Endothelial cell (in vitro differentiated cells): Measurements from ENCODE around the gene HLCS. TPM values are rescaled to one million over a fixed set of nuclear protein-coding genes. Genes with fewer than 3 reads are reported as not detected.
"Not testable (repeated sequence)": the region's sequence is repeated elsewhere in the genome, so short reads cannot be mapped to it uniquely, and the experiment has no call there.

Experiments
- DNase-seq: peaks from one replicate; pipeline ENCODE4 v3.0.0; 2021; ENCODE audit warnings: low spot score
- H3K27ac Mint-ChIP-seq: one replicate; pipeline ENCODE4 v1.8.0; 2021; ENCODE audit warnings: mixed read lengths, inconsistent platforms; ENCODE audit not compliant: unreplicated experiment
- H3K27me3 Mint-ChIP-seq: one replicate; pipeline ENCODE4 v1.8.0; 2021; ENCODE audit warnings: mild to moderate bottlenecking, moderate library complexity, mixed read lengths, inconsistent platforms; ENCODE audit not compliant: unreplicated experiment
- H3K36me3 Mint-ChIP-seq: one replicate; pipeline ENCODE4 v1.8.0; 2021; ENCODE audit warnings: mild to moderate bottlenecking, low read depth, mixed read lengths, inconsistent platforms; ENCODE audit not compliant: unreplicated experiment
- H3K4me1 Mint-ChIP-seq: one replicate; pipeline ENCODE4 v1.8.0; 2021; ENCODE audit warnings: mild to moderate bottlenecking, mixed read lengths, inconsistent platforms; ENCODE audit not compliant: unreplicated experiment
- H3K4me3 Mint-ChIP-seq: one replicate; pipeline ENCODE4 v1.8.0; 2021; ENCODE audit warnings: mild to moderate bottlenecking, mixed read lengths, inconsistent platforms; ENCODE audit not compliant: unreplicated experiment
- H3K9me3 Mint-ChIP-seq: one replicate; pipeline ENCODE4 v1.8.0; 2021; ENCODE audit warnings: mixed read lengths, inconsistent platforms; ENCODE audit not compliant: unreplicated experiment
- total RNA-seq: library from RNA; stranded (reverse); fragmentation: NEBNext Ultra II Directional; extraction: Animal tissue kit (Norgen Biotek cat#: 25700); gene quantifications from one replicate; pipeline ENCODE4 v1.2.1, GENCODE V29; 2021; ENCODE audit not compliant: unreplicated experiment
- TF ChIP-seq, protein P1 (sequence below): fragments of 200-600 bp; sonication (generic); IDR thresholded peaks from one replicate; pipeline ENCODE4 v1.5.0; 2021; ENCODE audit warnings: antibody characterized with exemption; ENCODE audit not compliant: unreplicated experiment

Gene HLCS
- total RNA-seq, 1 donor from 2014 or later = 97.4 TPM

DNA sequence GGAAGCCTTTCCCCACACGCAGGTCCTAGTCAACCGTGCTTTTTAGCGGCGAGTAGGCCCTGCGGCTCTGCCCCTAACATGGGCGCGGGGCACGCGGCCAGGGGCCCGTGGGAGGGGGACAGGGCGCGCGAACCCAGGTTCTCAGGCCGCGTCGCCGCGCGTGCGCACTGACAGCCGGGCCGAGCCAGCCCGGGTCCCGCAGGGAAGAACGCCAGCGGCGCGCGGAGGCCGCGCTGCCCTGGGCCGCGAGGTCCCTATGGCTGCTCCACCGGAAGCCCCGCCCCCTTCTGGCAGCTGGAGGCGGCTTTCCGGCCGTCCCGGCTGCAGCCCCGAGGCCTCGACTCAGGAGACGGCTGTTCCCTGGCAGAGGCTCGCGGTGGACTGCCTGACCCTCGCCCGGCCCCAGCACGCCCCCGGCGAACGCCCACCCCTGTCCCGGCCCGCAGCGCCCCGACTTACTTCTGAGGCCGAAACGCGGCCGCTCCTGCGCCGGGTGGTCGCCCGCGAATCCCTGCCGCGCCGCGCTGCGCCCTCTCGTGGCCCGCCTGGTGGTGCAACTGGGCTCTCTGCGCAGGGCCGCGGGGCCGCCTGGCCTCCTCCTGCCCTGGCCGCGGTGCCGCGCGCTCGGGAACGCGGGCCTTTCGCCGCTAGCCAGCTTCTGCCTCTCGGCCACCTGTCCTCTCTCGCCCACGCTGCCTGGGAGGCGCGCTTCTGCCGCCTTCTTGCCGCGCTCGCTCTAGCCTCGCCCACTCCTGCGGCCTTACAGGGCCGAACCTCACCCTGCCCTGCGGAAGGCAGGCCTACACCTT is 23.4 kb upstream of the HLCS start:
- peak overlapping the region; percentile 94 for H3K27ac Mint-ChIP-seq
- H3K27me3 Mint-ChIP-seq = peaks cover 12% of the 10 kb centered on the region
- no peaks in the 10 kb centered on the region for H3K9me3 Mint-ChIP-seq
- H3K4me1 Mint-ChIP-seq = peaks cover 24% of the 10 kb centered on the region
- DNase-seq = peak; percentile 92
- H3K36me3 Mint-ChIP-seq = peaks cover 18% of the 10 kb centered on the region
- TF ChIP-seq, protein P1, sequence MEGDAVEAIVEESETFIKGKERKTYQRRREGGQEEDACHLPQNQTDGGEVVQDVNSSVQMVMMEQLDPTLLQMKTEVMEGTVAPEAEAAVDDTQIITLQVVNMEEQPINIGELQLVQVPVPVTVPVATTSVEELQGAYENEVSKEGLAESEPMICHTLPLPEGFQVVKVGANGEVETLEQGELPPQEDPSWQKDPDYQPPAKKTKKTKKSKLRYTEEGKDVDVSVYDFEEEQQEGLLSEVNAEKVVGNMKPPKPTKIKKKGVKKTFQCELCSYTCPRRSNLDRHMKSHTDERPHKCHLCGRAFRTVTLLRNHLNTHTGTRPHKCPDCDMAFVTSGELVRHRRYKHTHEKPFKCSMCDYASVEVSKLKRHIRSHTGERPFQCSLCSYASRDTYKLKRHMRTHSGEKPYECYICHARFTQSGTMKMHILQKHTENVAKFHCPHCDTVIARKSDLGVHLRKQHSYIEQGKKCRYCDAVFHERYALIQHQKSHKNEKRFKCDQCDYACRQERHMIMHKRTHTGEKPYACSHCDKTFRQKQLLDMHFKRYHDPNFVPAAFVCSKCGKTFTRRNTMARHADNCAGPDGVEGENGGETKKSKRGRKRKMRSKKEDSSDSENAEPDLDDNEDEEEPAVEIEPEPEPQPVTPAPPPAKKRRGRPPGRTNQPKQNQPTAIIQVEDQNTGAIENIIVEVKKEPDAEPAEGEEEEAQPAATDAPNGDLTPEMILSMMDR = peak; percentile 90
- peak overlapping the region; percentile 94 for H3K4me3 Mint-ChIP-seq

DNA sequence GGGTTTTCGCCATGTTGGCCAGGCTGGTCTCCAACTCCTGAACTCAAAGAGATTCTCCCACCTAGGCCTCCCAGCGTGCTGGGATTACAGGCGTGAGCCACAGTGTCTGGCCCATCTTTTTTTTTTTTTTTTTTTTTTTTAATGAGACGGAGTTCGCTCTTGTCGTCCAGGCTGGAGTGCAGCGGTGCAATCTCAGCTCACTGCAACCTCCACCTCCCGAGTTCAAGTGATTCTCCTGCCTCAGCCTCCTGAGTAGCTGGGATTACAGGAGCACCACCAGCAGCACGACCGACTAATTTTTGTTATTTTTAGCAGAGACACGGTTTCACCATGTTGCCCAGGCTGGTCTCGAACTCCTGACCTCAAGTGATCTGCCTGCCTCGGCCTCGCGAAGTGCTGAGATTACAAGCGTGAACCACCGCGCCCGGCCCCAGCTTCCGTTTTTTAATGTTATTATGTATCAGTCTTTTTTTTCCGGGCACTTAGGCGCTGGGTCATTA is 22.8 kb upstream of the HLCS start:
- peaks cover 18% of the 10 kb centered on the region for H3K36me3 Mint-ChIP-seq
- peak overlapping the region; percentile 42 for H3K27ac Mint-ChIP-seq
- peaks cover 19% of the 10 kb centered on the region for H3K4me1 Mint-ChIP-seq
- not testable (repeated sequence) for H3K4me3 Mint-ChIP-seq, DNase-seq, H3K9me3 Mint-ChIP-seq
- H3K27me3 Mint-ChIP-seq = peaks cover 12% of the 10 kb centered on the region

DNA sequence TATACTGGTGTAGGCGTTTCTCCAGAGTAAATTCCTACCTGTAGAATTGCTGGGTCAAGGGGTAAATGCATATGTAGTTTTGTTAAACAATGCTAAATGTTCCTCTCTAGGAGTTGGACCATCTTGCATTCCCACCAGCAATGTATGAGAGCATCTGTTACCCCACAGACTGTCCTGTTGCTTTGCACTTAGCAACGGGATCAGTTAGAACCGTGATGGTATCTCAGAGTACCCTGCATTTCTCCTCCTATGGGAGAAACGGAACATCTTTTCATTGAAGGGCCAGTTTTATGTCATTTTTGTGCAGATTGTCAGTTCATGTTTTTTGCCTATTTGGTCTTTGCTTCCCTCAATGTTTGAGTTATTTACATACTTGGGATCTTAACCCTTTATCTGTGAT is 22.1 kb upstream of the HLCS start:
- no peak overlapping the region for H3K27ac Mint-ChIP-seq
- H3K9me3 Mint-ChIP-seq = no peaks in the 10 kb centered on the region
- H3K27me3 Mint-ChIP-seq = peaks cover 12% of the 10 kb centered on the region
- DNase-seq = no peak
- peaks cover 18% of the 10 kb centered on the region for H3K36me3 Mint-ChIP-seq
- peaks cover 19% of the 10 kb centered on the region for H3K4me1 Mint-ChIP-seq
- H3K4me3 Mint-ChIP-seq = peak overlapping the region; percentile 69
- TF ChIP-seq, protein P1 = no peak

DNA sequence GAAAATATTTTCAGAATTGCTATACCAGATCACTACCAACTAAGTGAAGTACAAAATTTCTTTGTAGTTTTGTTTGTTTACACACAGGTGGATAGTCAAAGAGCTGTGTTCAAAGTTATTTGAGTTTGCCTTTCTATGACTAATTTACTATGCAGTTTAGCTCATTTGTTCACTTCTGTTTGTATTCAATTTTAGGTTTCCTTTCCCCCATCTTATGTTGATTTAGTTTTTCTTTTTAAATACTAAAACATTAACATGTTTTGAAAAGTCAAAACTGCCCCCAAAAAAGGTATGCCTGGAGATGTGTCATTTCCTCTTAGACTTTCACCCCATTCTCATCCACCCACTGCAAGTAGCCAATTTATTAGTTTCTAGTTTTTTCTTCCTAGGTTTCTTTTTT is 21.4 kb upstream of the HLCS start:
- Mint-ChIP-seq H3K27ac (no peak overlapping the region), H3K9me3 (no peaks in the 10 kb centered on the region), H3K4me3 (no peak overlapping the region), H3K4me1 (peaks cover 15% of the 10 kb centered on the region), H3K27me3 (peaks cover 9% of the 10 kb centered on the region), H3K36me3 (peaks cover 18% of the 10 kb centered on the region)
- TF ChIP-seq, protein P1 = no peak
- DNase-seq = no peak

DNA sequence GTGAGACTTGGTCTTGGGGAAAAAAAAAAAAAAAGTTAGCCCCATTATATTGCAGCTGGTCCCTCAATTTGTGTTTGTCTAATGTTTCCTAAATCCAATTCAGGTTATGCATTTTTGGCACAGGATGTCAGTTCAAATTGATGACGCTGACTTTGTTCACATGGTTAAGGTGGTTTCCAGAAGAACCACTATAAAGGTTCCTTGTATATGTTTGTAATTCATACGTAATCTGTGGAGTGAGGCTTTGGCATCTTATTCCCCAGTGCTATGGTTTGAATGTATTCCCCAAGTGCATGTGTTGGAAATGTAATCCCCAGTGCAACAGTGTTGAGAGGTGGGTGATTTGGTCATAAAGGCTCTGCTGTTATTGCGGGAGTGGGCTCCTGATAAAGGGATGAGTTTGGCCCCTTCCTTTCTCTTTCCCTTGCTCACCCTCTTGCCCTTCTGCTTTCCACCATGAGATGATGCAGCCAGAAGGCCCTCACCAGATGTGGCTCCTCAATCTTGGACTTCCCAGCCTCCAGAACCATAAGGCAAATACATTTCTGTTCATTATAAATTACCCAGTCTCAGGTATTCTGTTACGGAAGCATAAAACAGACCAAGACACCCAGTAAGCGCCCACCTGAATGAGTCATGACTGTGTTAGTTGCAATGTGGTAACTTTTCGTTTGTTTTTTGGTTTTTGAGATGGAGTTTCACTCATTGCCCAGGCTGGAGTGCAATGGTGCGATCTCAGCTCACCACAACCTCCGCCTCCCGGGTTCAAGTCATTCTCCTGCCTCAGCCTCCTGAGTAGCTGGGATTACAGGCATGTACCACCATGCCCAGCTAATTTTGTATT is 19.5 kb upstream of the HLCS start:
- Mint-ChIP-seq H3K36me3 (peaks cover 16% of the 10 kb centered on the region), H3K4me1 (peaks cover 13% of the 10 kb centered on the region), H3K4me3 (no peak overlapping the region), H3K9me3 (no peaks in the 10 kb centered on the region), H3K27me3 (peaks cover 6% of the 10 kb centered on the region), H3K27ac (no peak overlapping the region)
- no peak for DNase-seq
- TF ChIP-seq, protein P1 = no peak
